Ishikawa (cell line): ENCODE results near the gene NSUN2.

Experiments
- CEBPB ChIP-seq: IDR thresholded peaks from 2 replicates; pipeline ENCODE4 v1.6.1; 2012
- CREB1 ChIP-seq: IDR thresholded peaks from 2 replicates; pipeline ENCODE4 v1.6.1; 2012; ENCODE audit warnings: low read depth
- EGR1 ChIP-seq: IDR thresholded peaks from 2 replicates; pipeline ENCODE4 v1.6.1; 2012
- EP300 ChIP-seq: IDR thresholded peaks from 2 replicates; pipeline ENCODE4 v1.6.1; 2012; ENCODE audit warnings: borderline replicate concordance
- FOXM1 ChIP-seq: IDR thresholded peaks from 2 replicates; pipeline ENCODE4 v1.6.1; 2012; ENCODE audit warnings: low read depth, borderline replicate concordance
- NFIC ChIP-seq: IDR thresholded peaks from 2 replicates; pipeline ENCODE4 v1.6.1; 2012
- RAD21 ChIP-seq: IDR thresholded peaks from 2 replicates; pipeline ENCODE4 v1.6.1; 2012; ENCODE audit warnings: low read depth
- TAF1 ChIP-seq: IDR thresholded peaks from 2 replicates; pipeline ENCODE4 v1.6.1; 2012; ENCODE audit warnings: low read depth, mild to moderate bottlenecking
- TCF12 ChIP-seq: IDR thresholded peaks from 2 replicates; pipeline ENCODE4 v1.6.1; 2012; ENCODE audit warnings: low read depth
- TEAD4 ChIP-seq: IDR thresholded peaks from 2 replicates; pipeline ENCODE4 v1.6.1; 2012
- YY1 ChIP-seq: IDR thresholded peaks from 2 replicates; pipeline ENCODE4 v1.6.1; 2012; ENCODE audit warnings: low read depth
- ZBTB7A ChIP-seq: IDR thresholded peaks from 2 replicates; pipeline ENCODE4 v1.6.1; 2012; ENCODE audit warnings: low read depth
- TF ChIP-seq, protein P1 (sequence below): IDR thresholded peaks from 2 replicates; pipeline ENCODE4 v1.6.1; 2012; ENCODE audit warnings: low read depth, mild to moderate bottlenecking
- TF ChIP-seq, protein P2 (sequence below): IDR thresholded peaks from 2 replicates; pipeline ENCODE4 v1.6.1; 2012
- TF ChIP-seq, protein P3 (sequence below): IDR thresholded peaks from 2 replicates; pipeline ENCODE4 v1.6.1; 2012

The NSUN2 gene

DNA sequence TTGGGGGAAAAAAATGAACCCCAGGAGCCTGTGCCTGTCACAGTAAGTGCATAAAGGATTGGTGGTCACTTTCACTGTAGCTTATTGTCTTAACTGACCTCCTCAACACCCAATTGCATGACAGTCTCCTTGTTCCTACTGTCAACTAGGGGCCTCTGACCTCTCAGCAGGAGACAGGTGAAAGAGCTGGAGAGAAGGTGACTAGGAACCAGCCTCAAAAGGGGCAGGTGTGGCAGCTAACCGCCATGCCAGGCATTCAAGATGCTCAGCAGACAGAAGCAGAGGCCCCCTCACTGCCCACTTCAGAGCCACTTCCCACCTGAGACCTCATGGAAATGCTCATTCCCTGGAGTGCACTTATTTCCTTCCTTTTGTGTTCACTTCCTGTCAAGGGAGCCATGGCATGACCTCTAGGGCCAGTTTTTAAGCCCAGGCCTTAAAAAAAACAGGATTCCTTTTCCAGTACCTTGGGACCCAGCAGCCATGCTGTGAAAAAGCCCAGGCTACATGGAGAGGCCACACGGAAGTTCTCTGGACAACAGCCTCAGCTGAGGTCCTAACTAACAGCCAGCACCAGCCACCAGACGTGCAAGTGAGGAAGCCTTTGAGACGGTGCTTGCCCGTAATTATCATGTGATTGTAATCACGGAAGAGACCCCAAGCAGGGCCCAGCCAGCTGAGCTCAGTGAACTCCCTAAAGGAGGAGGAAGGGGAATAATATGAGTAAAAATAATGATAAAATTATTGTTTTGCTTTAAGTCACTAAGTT, 74.9 kb downstream of the NSUN2 start:
- no peak for TF ChIP-seq FOXM1

DNA sequence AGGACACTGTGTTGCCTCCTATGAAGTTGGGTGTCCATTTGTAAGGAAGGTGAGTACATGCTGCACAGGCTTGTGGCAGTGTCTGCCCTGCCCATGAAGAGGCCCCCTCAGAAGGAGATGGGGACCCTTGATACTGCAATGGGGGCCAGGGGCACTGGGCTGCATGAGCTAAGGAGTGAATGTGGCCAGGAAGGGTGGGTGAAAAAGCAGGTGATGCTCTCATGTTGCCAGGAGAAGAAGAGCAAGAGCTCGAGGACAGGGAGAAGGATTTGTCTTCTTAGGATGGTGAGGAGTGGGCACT, 76.1 kb downstream of the NSUN2 start:
- TF ChIP-seq FOXM1 (no peak), YY1 (no peak), RAD21 (no peak), CREB1 (no peak), TAF1 (no peak), NFIC (no peak), ZBTB7A (no peak), TCF12 (no peak), EGR1 (no peak), TEAD4 (no peak), EP300 (no peak), CEBPB (no peak)
- TF ChIP-seq, protein P1, sequence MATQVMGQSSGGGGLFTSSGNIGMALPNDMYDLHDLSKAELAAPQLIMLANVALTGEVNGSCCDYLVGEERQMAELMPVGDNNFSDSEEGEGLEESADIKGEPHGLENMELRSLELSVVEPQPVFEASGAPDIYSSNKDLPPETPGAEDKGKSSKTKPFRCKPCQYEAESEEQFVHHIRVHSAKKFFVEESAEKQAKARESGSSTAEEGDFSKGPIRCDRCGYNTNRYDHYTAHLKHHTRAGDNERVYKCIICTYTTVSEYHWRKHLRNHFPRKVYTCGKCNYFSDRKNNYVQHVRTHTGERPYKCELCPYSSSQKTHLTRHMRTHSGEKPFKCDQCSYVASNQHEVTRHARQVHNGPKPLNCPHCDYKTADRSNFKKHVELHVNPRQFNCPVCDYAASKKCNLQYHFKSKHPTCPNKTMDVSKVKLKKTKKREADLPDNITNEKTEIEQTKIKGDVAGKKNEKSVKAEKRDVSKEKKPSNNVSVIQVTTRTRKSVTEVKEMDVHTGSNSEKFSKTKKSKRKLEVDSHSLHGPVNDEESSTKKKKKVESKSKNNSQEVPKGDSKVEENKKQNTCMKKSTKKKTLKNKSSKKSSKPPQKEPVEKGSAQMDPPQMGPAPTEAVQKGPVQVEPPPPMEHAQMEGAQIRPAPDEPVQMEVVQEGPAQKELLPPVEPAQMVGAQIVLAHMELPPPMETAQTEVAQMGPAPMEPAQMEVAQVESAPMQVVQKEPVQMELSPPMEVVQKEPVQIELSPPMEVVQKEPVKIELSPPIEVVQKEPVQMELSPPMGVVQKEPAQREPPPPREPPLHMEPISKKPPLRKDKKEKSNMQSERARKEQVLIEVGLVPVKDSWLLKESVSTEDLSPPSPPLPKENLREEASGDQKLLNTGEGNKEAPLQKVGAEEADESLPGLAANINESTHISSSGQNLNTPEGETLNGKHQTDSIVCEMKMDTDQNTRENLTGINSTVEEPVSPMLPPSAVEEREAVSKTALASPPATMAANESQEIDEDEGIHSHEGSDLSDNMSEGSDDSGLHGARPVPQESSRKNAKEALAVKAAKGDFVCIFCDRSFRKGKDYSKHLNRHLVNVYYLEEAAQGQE = no peak
- TF ChIP-seq, protein P2, sequence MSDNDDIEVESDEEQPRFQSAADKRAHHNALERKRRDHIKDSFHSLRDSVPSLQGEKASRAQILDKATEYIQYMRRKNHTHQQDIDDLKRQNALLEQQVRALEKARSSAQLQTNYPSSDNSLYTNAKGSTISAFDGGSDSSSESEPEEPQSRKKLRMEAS = no peak
- TF ChIP-seq, protein P3, sequence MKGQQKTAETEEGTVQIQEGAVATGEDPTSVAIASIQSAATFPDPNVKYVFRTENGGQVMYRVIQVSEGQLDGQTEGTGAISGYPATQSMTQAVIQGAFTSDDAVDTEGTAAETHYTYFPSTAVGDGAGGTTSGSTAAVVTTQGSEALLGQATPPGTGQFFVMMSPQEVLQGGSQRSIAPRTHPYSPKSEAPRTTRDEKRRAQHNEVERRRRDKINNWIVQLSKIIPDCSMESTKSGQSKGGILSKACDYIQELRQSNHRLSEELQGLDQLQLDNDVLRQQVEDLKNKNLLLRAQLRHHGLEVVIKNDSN = no peak

DNA sequence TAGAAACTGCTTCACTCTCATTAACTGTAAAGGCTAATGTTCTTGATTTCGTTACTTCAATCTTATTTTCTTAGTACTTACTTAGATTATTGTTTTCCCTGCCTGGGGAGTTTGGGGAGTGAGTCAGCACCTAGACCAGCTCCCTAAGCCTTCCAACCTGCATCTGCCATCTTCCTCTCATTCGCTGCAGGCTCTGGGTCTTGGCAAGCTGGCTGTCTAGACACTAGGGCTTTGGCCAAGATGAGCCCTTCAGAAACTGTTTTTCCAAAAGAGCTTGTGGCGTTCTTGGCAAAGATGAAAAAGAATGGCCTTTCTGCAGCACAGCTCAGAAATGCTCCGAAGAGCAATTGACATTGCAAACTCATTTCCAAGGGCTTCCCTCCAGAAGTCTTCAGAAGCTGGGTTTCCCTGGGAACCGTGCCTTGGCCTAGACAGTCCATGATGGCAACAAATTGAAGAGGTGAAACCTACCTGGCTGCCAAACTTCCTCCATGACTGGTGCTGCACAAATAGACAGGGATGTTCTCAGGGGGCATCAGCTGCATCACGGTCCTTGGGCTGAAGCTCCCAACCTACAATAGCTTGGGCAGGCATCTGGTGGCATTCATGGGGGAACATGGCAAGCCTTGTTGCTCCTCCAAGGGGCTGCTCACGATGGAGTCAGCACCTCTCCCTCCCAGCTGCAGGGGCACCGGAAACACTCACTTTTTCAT, 76.6 kb downstream of the NSUN2 start:
- TF ChIP-seq TAF1 (no peak), TEAD4 (no peak), TCF12 (no peak), CEBPB (no peak)
- TF ChIP-seq, protein P3 = no peak
- TF ChIP-seq, protein P1 = peak; percentile 46

DNA sequence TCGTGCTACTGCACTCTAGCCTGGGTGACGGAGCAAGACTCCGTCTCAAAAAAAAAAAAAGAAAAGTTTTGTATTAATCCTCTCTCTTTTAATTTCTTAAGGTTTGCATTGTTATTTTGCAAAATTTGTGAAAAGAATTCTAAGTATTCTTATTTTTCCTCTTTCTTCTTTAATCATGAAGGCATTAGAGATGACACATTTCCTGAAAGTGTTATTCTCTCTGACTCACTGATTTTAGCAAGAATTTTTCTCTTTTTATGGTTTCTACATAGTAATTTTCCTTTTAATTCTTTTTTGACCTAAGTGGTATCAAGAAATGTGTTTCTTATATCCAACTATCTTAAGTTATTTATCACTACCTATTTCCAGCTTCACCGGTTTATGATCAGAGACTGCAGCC, 78.0 kb downstream of the NSUN2 start:
- no peak for TF ChIP-seq TAF1
- TF ChIP-seq NFIC = no peak
- TF ChIP-seq ZBTB7A = no peak

DNA sequence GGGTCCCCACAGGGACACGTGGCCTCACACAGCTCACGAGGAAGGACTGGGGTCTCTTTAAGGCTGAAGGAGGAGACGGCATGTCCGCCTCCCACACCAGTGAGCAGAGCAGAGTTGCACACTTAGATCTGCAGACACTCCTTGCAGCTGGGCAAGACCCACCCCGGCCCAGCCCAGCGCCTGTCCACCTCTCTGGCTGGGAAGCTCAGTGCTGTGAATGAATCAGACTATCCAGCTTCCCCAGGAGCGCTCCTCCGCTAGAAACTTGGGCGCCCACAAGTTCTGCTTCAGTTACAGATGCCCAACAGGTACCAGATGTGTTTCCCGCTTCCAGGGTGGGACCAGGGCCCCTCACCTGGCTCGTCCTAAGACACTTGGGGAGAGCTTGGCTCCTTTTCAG, 78.9 kb downstream of the NSUN2 start:
- TF ChIP-seq TCF12 = no peak
- no peak for TF ChIP-seq CEBPB
- TF ChIP-seq, protein P3 = no peak
- TF ChIP-seq, protein P1 = no peak
- no peak for TF ChIP-seq TAF1
- no peak for TF ChIP-seq TEAD4
- no peak for TF ChIP-seq EP300
- no peak for TF ChIP-seq FOXM1
- no peak for TF ChIP-seq EGR1
- TF ChIP-seq, protein P2 = no peak
- TF ChIP-seq NFIC = no peak
- TF ChIP-seq CREB1 = no peak
- no peak for TF ChIP-seq ZBTB7A
- no peak for TF ChIP-seq YY1
- no peak for TF ChIP-seq RAD21
